ENCODE data around the gene POLE2. TPM values are rescaled to one million over a fixed set of nuclear protein-coding genes. Genes with fewer than 3 reads are reported as not detected.

Gene POLE2
- total and polyA plus RNA-seq, 2 experiments from 2014 or later: 41.9 to 53.3 TPM

DNA sequence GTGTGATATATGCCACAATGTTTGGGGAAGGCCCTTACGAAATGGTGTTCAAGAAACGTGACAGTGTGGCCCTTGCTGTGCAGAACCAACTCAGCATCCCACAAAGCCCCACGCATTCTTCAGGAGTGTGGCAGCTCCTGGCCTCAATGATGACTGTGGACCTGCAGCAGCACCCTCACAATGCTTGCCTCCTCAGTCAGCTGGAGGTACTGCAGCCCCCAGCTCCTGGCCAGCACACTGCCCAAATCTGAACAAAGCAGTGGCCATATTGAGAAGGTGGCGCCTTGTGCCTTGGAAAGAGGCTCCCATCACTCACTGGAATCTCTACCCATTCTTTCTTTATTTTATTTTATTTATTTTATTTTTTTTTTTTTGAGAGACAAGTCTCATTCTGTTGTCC, 10.4 kb downstream of the POLE2 start:
- no peaks in the 10 kb centered on the region for H3K4me1 Mint-ChIP-seq
- H3K36me3 Mint-ChIP-seq (ENCODE audit: low read depth): peaks cover 75% of the 10 kb centered on the region
- ATAC-seq (peak; percentile 86), DNase-seq (ENCODE audit: low spot score) (peak; percentile 24)
- H2AFZ ChIP-seq: no peak overlapping the region
- no peaks in the 10 kb centered on the region for H3K4me1 ChIP-seq (ENCODE audit: insufficient read depth)
- peaks cover 12% of the 10 kb centered on the region; the same call in 1 of the 2 replicates for H3K36me3 ChIP-seq (ENCODE audit: insufficient read depth)
- no peaks in the 10 kb centered on the region for H4K20me1 ChIP-seq (replicated peaks; ENCODE audit: insufficient read depth)
- H3K27ac Mint-ChIP-seq: no peak overlapping the region
- H3K27me3 Mint-ChIP-seq (ENCODE audit: insufficient read depth, low read depth, poor library complexity): peaks cover 6% of the 10 kb centered on the region
- H3K4me3 Mint-ChIP-seq: no peak overlapping the region
- no peak overlapping the region for H3K4me2 ChIP-seq
- H3K9me2 ChIP-seq (ENCODE audit: insufficient read depth): no peaks in the 10 kb centered on the region
- H3F3A ChIP-seq (replicated peaks; ENCODE audit: low read depth): no peaks in the 10 kb centered on the region
- no peak overlapping the region for H3K27ac ChIP-seq (ENCODE audit: low read depth)
- no peaks in the 10 kb centered on the region for H3K27me3 ChIP-seq (ENCODE audit: insufficient read depth)
- no peak overlapping the region for H3K4me3 ChIP-seq
- H3K9me3 Mint-ChIP-seq: no peaks in the 10 kb centered on the region
- H3K79me2 ChIP-seq (replicated peaks; ENCODE audit: insufficient read depth): no peaks in the 10 kb centered on the region
- TF ChIP-seq NANOG (IDR thresholded peaks at IDR 0.05; ENCODE audit: borderline replicate concordance) (no peak), ZNF114 (CRISPR knock-in tag; IDR thresholded peaks at IDR 0.05) (no peak), EZH2phosphoT487 (IDR thresholded peaks at IDR 0.05; ENCODE audit: unreplicated experiment) (no peak), ZNF462 (CRISPR knock-in tag; IDR thresholded peaks at IDR 0.05) (no peak), REST (IDR thresholded peaks at IDR 0.05; ENCODE audit: unreplicated experiment) (no peak), POLR2AphosphoS5 (IDR thresholded peaks at IDR 0.05; ENCODE audit: low read depth) (no peak)
- TF ChIP-seq, protein P1, sequence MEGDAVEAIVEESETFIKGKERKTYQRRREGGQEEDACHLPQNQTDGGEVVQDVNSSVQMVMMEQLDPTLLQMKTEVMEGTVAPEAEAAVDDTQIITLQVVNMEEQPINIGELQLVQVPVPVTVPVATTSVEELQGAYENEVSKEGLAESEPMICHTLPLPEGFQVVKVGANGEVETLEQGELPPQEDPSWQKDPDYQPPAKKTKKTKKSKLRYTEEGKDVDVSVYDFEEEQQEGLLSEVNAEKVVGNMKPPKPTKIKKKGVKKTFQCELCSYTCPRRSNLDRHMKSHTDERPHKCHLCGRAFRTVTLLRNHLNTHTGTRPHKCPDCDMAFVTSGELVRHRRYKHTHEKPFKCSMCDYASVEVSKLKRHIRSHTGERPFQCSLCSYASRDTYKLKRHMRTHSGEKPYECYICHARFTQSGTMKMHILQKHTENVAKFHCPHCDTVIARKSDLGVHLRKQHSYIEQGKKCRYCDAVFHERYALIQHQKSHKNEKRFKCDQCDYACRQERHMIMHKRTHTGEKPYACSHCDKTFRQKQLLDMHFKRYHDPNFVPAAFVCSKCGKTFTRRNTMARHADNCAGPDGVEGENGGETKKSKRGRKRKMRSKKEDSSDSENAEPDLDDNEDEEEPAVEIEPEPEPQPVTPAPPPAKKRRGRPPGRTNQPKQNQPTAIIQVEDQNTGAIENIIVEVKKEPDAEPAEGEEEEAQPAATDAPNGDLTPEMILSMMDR (conservative IDR thresholded peaks at IDR 0.05; ENCODE audit: low read depth in 2 of 2): peak in 1 of 2 experiments; percentile 14; a peak in 1 of 4 replicates
- TF ChIP-seq, protein P2, sequence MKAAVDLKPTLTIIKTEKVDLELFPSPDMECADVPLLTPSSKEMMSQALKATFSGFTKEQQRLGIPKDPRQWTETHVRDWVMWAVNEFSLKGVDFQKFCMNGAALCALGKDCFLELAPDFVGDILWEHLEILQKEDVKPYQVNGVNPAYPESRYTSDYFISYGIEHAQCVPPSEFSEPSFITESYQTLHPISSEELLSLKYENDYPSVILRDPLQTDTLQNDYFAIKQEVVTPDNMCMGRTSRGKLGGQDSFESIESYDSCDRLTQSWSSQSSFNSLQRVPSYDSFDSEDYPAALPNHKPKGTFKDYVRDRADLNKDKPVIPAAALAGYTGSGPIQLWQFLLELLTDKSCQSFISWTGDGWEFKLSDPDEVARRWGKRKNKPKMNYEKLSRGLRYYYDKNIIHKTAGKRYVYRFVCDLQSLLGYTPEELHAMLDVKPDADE (IDR thresholded peaks at IDR 0.05): no peak

All from GM23338 (cell line).